Hepatocyte (in vitro differentiated cells): ENCODE measurements around the gene FCHO2.

Experiments
- CTCF ChIP-seq: fragments of 200-600 bp; sonication (generic); IDR thresholded peaks from 2 replicates; pipeline ENCODE4 v1.5.1; 2016; ENCODE audit warnings: antibody characterized with exemption, mild to moderate bottlenecking; ENCODE audit not compliant: poor library complexity
- EZH2 ChIP-seq: fragments of 200-600 bp; sonication (generic); IDR thresholded peaks from 2 replicates; pipeline ENCODE4 v1.6.1; 2016; ENCODE audit warnings: antibody characterized with exemption, mild to moderate bottlenecking, borderline replicate concordance

DNA sequence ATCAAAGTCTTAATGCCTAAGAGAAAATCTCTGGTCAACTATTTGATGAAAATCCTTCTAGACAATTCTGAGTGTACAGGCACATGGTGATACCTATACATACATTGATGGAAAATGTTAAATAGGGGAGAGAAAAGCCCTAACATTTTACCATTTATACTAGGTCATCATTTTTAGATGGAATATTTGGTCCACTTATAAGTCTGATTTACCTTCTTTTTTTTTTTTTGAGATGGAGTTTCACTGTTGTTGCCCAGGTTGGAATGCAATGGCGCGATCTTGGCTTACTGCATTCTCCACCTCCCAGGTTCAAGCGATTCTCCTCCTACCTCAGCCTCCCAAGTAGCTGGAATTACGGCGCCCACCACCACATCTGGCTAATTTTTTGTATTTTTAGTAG, 81.7 kb downstream of the FCHO2 start:
- TF ChIP-seq CTCF (no peak), EZH2 (no peak)
